H9 (cell line): ENCODE results near the gene AACS. TPM values are rescaled to one million over a fixed set of nuclear protein-coding genes. Genes with fewer than 3 reads are reported as not detected.

Source experiments
- DNase-seq: peaks from one replicate; pipeline ENCODE4 v3.0.0-alpha.2; 2017
- H2AFZ ChIP-seq: one replicate; pipeline ENCODE4 v1.6.1; 2013; ENCODE audit warnings: mild to moderate bottlenecking, low read length, control low read depth, moderate library complexity
- H2AK5ac ChIP-seq: 2 replicates; pipeline ENCODE4 v1.6.1; 2013; ENCODE audit warnings: low read length, control low read depth, mixed read lengths; ENCODE audit not compliant: insufficient read length
- H2BK120ac ChIP-seq: one replicate; pipeline ENCODE4 v1.6.1; 2013; ENCODE audit warnings: low read depth, mild to moderate bottlenecking, low read length, control low read depth, inconsistent platforms; ENCODE audit not compliant: poor library complexity, severe bottlenecking
- H2BK12ac ChIP-seq: 2 replicates; pipeline ENCODE4 v1.6.1; 2013; ENCODE audit warnings: low read length, control low read depth, mixed read lengths, low read depth; ENCODE audit not compliant: insufficient read length
- H2BK15ac ChIP-seq: 2 replicates; pipeline ENCODE4 v1.6.1; 2013; ENCODE audit warnings: low read depth, low read length, control low read depth
- H2BK20ac ChIP-seq: one replicate; pipeline ENCODE4 v1.6.1; 2013; ENCODE audit warnings: low read depth, mild to moderate bottlenecking, low read length, control low read depth, inconsistent platforms; ENCODE audit not compliant: poor library complexity, severe bottlenecking
- H2BK5ac ChIP-seq: 2 replicates; pipeline ENCODE4 v1.6.1; 2013; ENCODE audit warnings: low read length, control low read depth, mixed read lengths; ENCODE audit not compliant: insufficient read length
- H3K14ac ChIP-seq: 2 replicates; pipeline ENCODE4 v1.6.1; 2013; ENCODE audit warnings: low read length, control low read depth; ENCODE audit not compliant: insufficient read depth
- H3K18ac ChIP-seq: 2 replicates; pipeline ENCODE4 v1.6.1; 2013; ENCODE audit warnings: low read depth, mild to moderate bottlenecking, mixed read lengths, low read length, control low read depth; ENCODE audit not compliant: insufficient read length
- H3K23ac ChIP-seq: 2 replicates; pipeline ENCODE4 v1.6.1; 2013; ENCODE audit warnings: low read length, control low read depth, mixed read lengths, low read depth; ENCODE audit not compliant: insufficient read length
- H3K23me2 ChIP-seq: 2 replicates; pipeline ENCODE4 v1.6.1; 2013; ENCODE audit warnings: low read depth, mild to moderate bottlenecking, mixed read lengths, low read length, control low read depth; ENCODE audit not compliant: insufficient read length, poor library complexity, severe bottlenecking
- H3K27ac ChIP-seq: 2 replicates; pipeline ENCODE4 v1.5.1; 2013; ENCODE audit warnings: low read length, control low read depth, mixed read lengths, low read depth; ENCODE audit not compliant: insufficient read length
- H3K27me3 ChIP-seq: 2 replicates; pipeline ENCODE4 v1.6.1; 2013; ENCODE audit warnings: low read length, control low read depth, inconsistent platforms; ENCODE audit not compliant: insufficient read depth
- H3K4ac ChIP-seq: 2 replicates; pipeline ENCODE4 v1.6.1; 2013; ENCODE audit warnings: low read depth, mild to moderate bottlenecking, control low read depth, inconsistent platforms, low read length, moderate library complexity
- H3K4me1 ChIP-seq: 2 replicates; pipeline ENCODE4 v1.6.1; 2013; ENCODE audit warnings: low read length, control low read depth, inconsistent platforms; ENCODE audit not compliant: insufficient read depth
- H3K4me2 ChIP-seq: 2 replicates; pipeline ENCODE4 v1.6.1; 2013; ENCODE audit warnings: low read length, control low read depth, mixed read lengths; ENCODE audit not compliant: insufficient read length, insufficient read depth
- H3K56ac ChIP-seq: 2 replicates; pipeline ENCODE4 v1.6.1; 2013; ENCODE audit warnings: low read depth, mild to moderate bottlenecking, mixed read lengths, low read length, control low read depth; ENCODE audit not compliant: insufficient read length
- H3K79me1 ChIP-seq: 2 replicates; pipeline ENCODE4 v1.6.1; 2013; ENCODE audit warnings: low read depth, mild to moderate bottlenecking, moderate library complexity, low read length, control low read depth, inconsistent platforms; ENCODE audit not compliant: insufficient read depth, poor library complexity, severe bottlenecking
- H3K79me2 ChIP-seq: 2 replicates; pipeline ENCODE4 v1.6.1; 2013; ENCODE audit warnings: low read length, control low read depth, inconsistent platforms; ENCODE audit not compliant: insufficient read depth
- H3K9ac ChIP-seq: 2 replicates; pipeline ENCODE4 v1.6.1; 2013; ENCODE audit warnings: low read length, control low read depth, mixed read lengths; ENCODE audit not compliant: insufficient read length; ENCODE audit errors: extremely low read depth
- H3K9me3 ChIP-seq: one replicate; pipeline ENCODE4 v1.6.1; 2013; ENCODE audit warnings: low read depth, low read length, inconsistent platforms; ENCODE audit not compliant: control insufficient read depth
- H3T11ph ChIP-seq: one replicate; pipeline ENCODE4 v1.6.1; 2013; ENCODE audit warnings: mild to moderate bottlenecking, low read length, control low read depth, inconsistent platforms
- H4K20me1 ChIP-seq: one replicate; pipeline ENCODE4 v1.6.1; 2013; ENCODE audit not compliant: control insufficient read depth, insufficient read length, insufficient read depth
- H4K5ac ChIP-seq: 2 replicates; pipeline ENCODE4 v1.6.1; 2013; ENCODE audit warnings: low read depth, mild to moderate bottlenecking, mixed read lengths, low read length, control low read depth; ENCODE audit not compliant: insufficient read length
- H4K8ac ChIP-seq: replicated peaks from 2 replicates; pipeline ENCODE4 v1.6.1; 2013; ENCODE audit warnings: low read length, control low read depth, mixed read lengths, low read depth; ENCODE audit not compliant: insufficient read length
- H4K91ac ChIP-seq: 2 replicates; pipeline ENCODE4 v1.6.1; 2013; ENCODE audit warnings: low read depth, mild to moderate bottlenecking, moderate library complexity, mixed read lengths, low read length, control low read depth; ENCODE audit not compliant: insufficient read length
- H3K27ac Mint-ChIP-seq, 3 experiments: 2 replicates in 2 of 3; 3 replicates in 1 of 3; pipeline ENCODE4 v1.8.0; 2020 to 2021; ENCODE audit warnings: mixed read lengths in 3 of 3, mild to moderate bottlenecking in 1 of 3, moderate library complexity in 1 of 3
- H3K27me3 Mint-ChIP-seq: 2 replicates; pipeline ENCODE4 v1.8.0; 2021; ENCODE audit warnings: low read depth, mild to moderate bottlenecking, moderate library complexity, mixed read lengths
- H3K36me3 Mint-ChIP-seq, 3 experiments: 2 replicates in 2 of 3; 3 replicates in 1 of 3; pipeline ENCODE4 v1.8.0; 2020 to 2021; ENCODE audit warnings: low read depth in 3 of 3, mixed read lengths in 3 of 3; ENCODE audit not compliant: insufficient read depth in 1 of 3
- H3K4me1 Mint-ChIP-seq, 2 experiments: 2 replicates each; pipeline ENCODE4 v1.8.0; 2020; ENCODE audit warnings: mixed read lengths in 2 of 2
- H3K4me3 Mint-ChIP-seq, 2 experiments: 2 replicates in 1 of 2; 3 replicates in 1 of 2; pipeline ENCODE4 v1.8.0; 2020 to 2021; ENCODE audit warnings: mild to moderate bottlenecking in 2 of 2, mixed read lengths in 2 of 2, moderate library complexity in 1 of 2
- H3K9me3 Mint-ChIP-seq, 2 experiments: 2 replicates in 1 of 2; 3 replicates in 1 of 2; pipeline ENCODE4 v1.8.0; 2020; ENCODE audit warnings: mild to moderate bottlenecking in 2 of 2, mixed read lengths in 2 of 2, moderate library complexity in 1 of 2
- CTCF ChIP-seq: fragments of 200-600 bp; sonication (generic); conservative IDR thresholded peaks from 3 replicates; pipeline ENCODE4 v1.8.0; 2021; ENCODE audit warnings: antibody characterized with exemption, mild to moderate bottlenecking
- WGBS: extraction: QIAGEN DNeasy Blood & Tissue Kit; methylation state at CpG from one replicate; pipeline ENCODE4 v1.1.7; 2013; ENCODE audit warnings: missing lambda C conversion rate, low lambda C conversion rate, mixed read lengths; ENCODE audit not compliant: insufficient read length; ENCODE audit errors: extremely low coverage; 5-methylcytosine and 5-hydroxymethylcytosine counted together
- total RNA-seq: library from RNA; stranded (reverse); gene quantifications from 2 replicates; pipeline ENCODE4 v1.2.1, GENCODE V29; 2021

The AACS gene
- total RNA-seq, 1 experiment from 2014 or later = 35.0 TPM

- peaks cover 2 to 5% (median 2%) of the 10 kb centered on the region in 3 experiments; a peak in 1 of 7 replicates for H3K36me3 Mint-ChIP-seq
- H3K4me3 Mint-ChIP-seq = peak overlapping the region in 1 of 2 experiments; percentile 69; a peak in 2 of 5 replicates
- H3K18ac ChIP-seq = no peak overlapping the region
- H2AFZ ChIP-seq = peak overlapping the region; percentile 5
- H3K27me3 ChIP-seq = no peaks in the 10 kb centered on the region
- no peaks in the 10 kb centered on the region for H3K79me2 ChIP-seq
- H3K27me3 Mint-ChIP-seq = no peaks in the 10 kb centered on the region; the same call in 1 of the 2 replicates
- no peak overlapping the region for H3K23ac ChIP-seq
- no peak overlapping the region for H3K27ac ChIP-seq
- peak overlapping the region; percentile 38 for H3K4me2 ChIP-seq
- H3K23me2 ChIP-seq = no peaks in the 10 kb centered on the region
- no peak overlapping the region for H3K9ac ChIP-seq
- H4K91ac ChIP-seq = no peak overlapping the region
- DNase-seq = no peak
- H3K56ac ChIP-seq = no peak overlapping the region
- TF ChIP-seq CTCF = no peak
- no peak overlapping the region for H3K4ac ChIP-seq
- no peak overlapping the region for H2BK5ac ChIP-seq
- WGBS = no CpG with 5 or more reads among the region's 15 CpGs
- no peak overlapping the region for H3K14ac ChIP-seq
- no peaks in the 10 kb centered on the region for H4K20me1 ChIP-seq
- peaks cover 4 to 5% of the 10 kb centered on the region in 2 experiments for H3K9me3 Mint-ChIP-seq
- H3K27ac Mint-ChIP-seq = peak overlapping the region in 1 of 3 experiments; percentile 85; a peak in 1 of 7 replicates
- no peak overlapping the region for H2BK20ac ChIP-seq
- peaks cover 0 to 5% of the 10 kb centered on the region in 2 experiments; a peak in 1 of 4 replicates for H3K4me1 Mint-ChIP-seq
- H4K5ac ChIP-seq = no peak overlapping the region
- H2BK12ac ChIP-seq = no peak overlapping the region
- H3T11ph ChIP-seq = no peak overlapping the region
- no peaks in the 10 kb centered on the region for H3K4me1 ChIP-seq
- H2AK5ac ChIP-seq = no peak overlapping the region
- H2BK15ac ChIP-seq = no peak overlapping the region
- H4K8ac ChIP-seq = no peak overlapping the region
- H3K79me1 ChIP-seq = no peaks in the 10 kb centered on the region
- H2BK120ac ChIP-seq = no peak overlapping the region
- peaks cover 5% of the 10 kb centered on the region for H3K9me3 ChIP-seq
Observed at GRCh38 chr12:125049093-125049458, 16.2 kb upstream of the AACS start.
